Neural cell (in vitro differentiated cells): Measurements from ENCODE around the gene PKN1. TPM values are rescaled to one million over a fixed set of nuclear protein-coding genes. Genes with fewer than 3 reads are reported as not detected.
A peak's percentile ranks its signal among the peaks of the same experiment; 100 is the strongest.

Experiments
- H2AFZ ChIP-seq: fragments of 200-600, 300-800 bp; sonication (generic), shearing (Covaris generic); 2 replicates; pipeline ENCODE4 v1.6.0; 2014; ENCODE audit warnings: low read depth, mild to moderate bottlenecking, antibody characterized with exemption, low read length, moderate library complexity
- H3F3A ChIP-seq: fragments of 200-600 bp; shearing (Covaris generic); 2 replicates; pipeline ENCODE4 v1.6.1; 2016; ENCODE audit warnings: mild to moderate bottlenecking, moderate library complexity, mixed read lengths, antibody characterized with exemption, low read length; ENCODE audit not compliant: insufficient read depth, poor library complexity, severe bottlenecking
- H3K27ac ChIP-seq: fragments of 200-600, 300-800 bp; sonication (generic), shearing (Covaris generic); 2 replicates; pipeline ENCODE4 v1.5.1; 2014; ENCODE audit warnings: mild to moderate bottlenecking, low read length, moderate library complexity
- H3K27me3 ChIP-seq: fragments of 300-800, 200-600 bp; sonication (generic), shearing (Covaris generic); 2 replicates; pipeline ENCODE4 v1.6.0; 2014; ENCODE audit warnings: mild to moderate bottlenecking, low read depth, low read length, moderate library complexity; ENCODE audit not compliant: insufficient read depth
- H3K36me3 ChIP-seq: fragments of 300-800, 200-600 bp; sonication (generic), shearing (Covaris generic); 2 replicates; pipeline ENCODE4 v1.5.1; 2014; ENCODE audit warnings: mild to moderate bottlenecking, antibody characterized with exemption, low read length, moderate library complexity; ENCODE audit not compliant: insufficient read depth
- H3K4me2 ChIP-seq: fragments of 300-800, 200-600 bp; sonication (generic), shearing (Covaris generic); 2 replicates; pipeline ENCODE4 v1.6.0; 2014; ENCODE audit warnings: mild to moderate bottlenecking, low read length
- H3K4me3 ChIP-seq: fragments of 300-800, 200-600 bp; sonication (generic), shearing (Covaris generic); 2 replicates; pipeline ENCODE4 v1.5.1; 2014; ENCODE audit warnings: mild to moderate bottlenecking, low read length, moderate library complexity
- H3K79me2 ChIP-seq: fragments of 200-600 bp; shearing (Covaris generic); replicated peaks from 2 replicates; pipeline ENCODE4 v1.6.0; 2014; ENCODE audit warnings: mild to moderate bottlenecking, low read length, moderate library complexity; ENCODE audit not compliant: insufficient read depth
- H3K9ac ChIP-seq: fragments of 300-800, 200-600 bp; sonication (generic), shearing (Covaris generic); 2 replicates; pipeline ENCODE4 v1.6.1; 2016; ENCODE audit warnings: mild to moderate bottlenecking, low read length, mixed read lengths
- H3K9me2 ChIP-seq: fragments of 200-600 bp; shearing (Covaris generic); 2 replicates; pipeline ENCODE4 v1.6.1; 2016; ENCODE audit warnings: mild to moderate bottlenecking, low read length, mixed read lengths; ENCODE audit not compliant: insufficient read depth
- H3K9me3 ChIP-seq: fragments of 200-600, 300-800 bp; sonication (generic), shearing (Covaris generic); 2 replicates; pipeline ENCODE4 v1.6.1; 2016; ENCODE audit warnings: mild to moderate bottlenecking, mixed run types, low read length, moderate library complexity, mixed read lengths
- H4K20me1 ChIP-seq: fragments of 200-600 bp; shearing (Covaris generic); 2 replicates; pipeline ENCODE4 v1.6.1; 2016; ENCODE audit warnings: mild to moderate bottlenecking, mixed run types; ENCODE audit not compliant: insufficient read depth
- CTCF ChIP-seq: fragments of 450-650 bp; IDR thresholded peaks from 2 replicates; pipeline ENCODE4 v1.5.1; 2014; ENCODE audit warnings: antibody characterized with exemption, mild to moderate bottlenecking, moderate library complexity; ENCODE audit not compliant: poor library complexity, severe bottlenecking
- EP300 ChIP-seq: fragments of 450-650 bp; conservative IDR thresholded peaks from 2 replicates; pipeline ENCODE4 v1.6.1; 2014; ENCODE audit warnings: antibody characterized with exemption, mild to moderate bottlenecking, moderate library complexity; ENCODE audit not compliant: poor library complexity, severe bottlenecking
- EZH2 ChIP-seq: fragments of 200-600, 300-800 bp; shearing (Covaris generic), sonication (generic); IDR thresholded peaks from 2 replicates; pipeline ENCODE4 v1.6.1; 2014; ENCODE audit warnings: antibody characterized with exemption, low read length, borderline replicate concordance, mild to moderate bottlenecking; ENCODE audit not compliant: insufficient read depth, poor library complexity, severe bottlenecking
- MXI1 ChIP-seq: fragments of 450-650 bp; conservative IDR thresholded peaks from 2 replicates; pipeline ENCODE4 v1.6.1; 2014; ENCODE audit warnings: antibody characterized with exemption, mild to moderate bottlenecking; ENCODE audit not compliant: poor library complexity, severe bottlenecking
- POLR2AphosphoS5 ChIP-seq: IDR thresholded peaks from 2 replicates; pipeline ENCODE4 v1.6.1; 2012
- RAD21 ChIP-seq: fragments of 450-650 bp; conservative IDR thresholded peaks from 2 replicates; pipeline ENCODE4 v1.6.1; 2014; ENCODE audit warnings: antibody characterized with exemption, mild to moderate bottlenecking, moderate library complexity
- REST ChIP-seq: IDR thresholded peaks from 2 replicates; pipeline ENCODE4 v1.6.1; 2012; ENCODE audit warnings: borderline replicate concordance
- SMC3 ChIP-seq: fragments of 450-650 bp; conservative IDR thresholded peaks from 2 replicates; pipeline ENCODE4 v1.6.1; 2014; ENCODE audit warnings: antibody characterized with exemption, mild to moderate bottlenecking, moderate library complexity; ENCODE audit not compliant: poor library complexity
- TAF1 ChIP-seq: IDR thresholded peaks from 2 replicates; pipeline ENCODE4 v1.6.1; 2012; ENCODE audit warnings: low read depth
- polyA plus RNA-seq: library from polyadenylated mRNA; depleted of rRNA; stranded (reverse); fragments of >200 nt; gene quantifications from 2 replicates; pipeline ENCODE4 v1.2.3, GENCODE V29; 2014

The PKN1 gene
- polyA plus RNA-seq, 1 donor from 2014 or later, result 64.4 TPM

- H3F3A ChIP-seq, result no peaks in the 10 kb centered on the region
- H3K9ac ChIP-seq, result peak within 1 kb of the TSS; percentile 89
- no peaks in the 10 kb centered on the region for H3K9me2 ChIP-seq
- no peak for TF ChIP-seq RAD21
- peak; percentile 11 for TF ChIP-seq EP300
- TF ChIP-seq TAF1, result no peak
- TF ChIP-seq SMC3, result peak; percentile 19
- peak; percentile 45 for TF ChIP-seq REST
- TF ChIP-seq POLR2AphosphoS5, result peak; percentile 89
- TF ChIP-seq EZH2, result no peak
- no peak for TF ChIP-seq CTCF
- peak; percentile 55 for TF ChIP-seq MXI1
- H3K27ac ChIP-seq, result peak within 1 kb of the TSS; percentile 90
- H3K4me2 ChIP-seq, result peak within 1 kb of the TSS; percentile 86
- no peaks in the 10 kb centered on the region for H3K9me3 ChIP-seq
- peak within 1 kb of the TSS; percentile 85 for H2AFZ ChIP-seq
- H3K4me3 ChIP-seq, result peak within 1 kb of the TSS; percentile 91
- no peaks in the 10 kb centered on the region for H4K20me1 ChIP-seq
- peaks cover 21% of the 10 kb centered on the region for H3K79me2 ChIP-seq
- no peaks in the 10 kb centered on the region for H3K27me3 ChIP-seq
- H3K36me3 ChIP-seq, result no peaks in the 10 kb centered on the region
These were observed 84.9 kb downstream of the PKN1 start, which contains the start of gene DNAJB1 for GRCh38 chr19:14517840-14518505. Gene DNAJB1 (minus strand): TSS chr19:14518397. CDS start chr19:14518349, 48 bp downstream.

- no peaks in the 10 kb centered on the region for H4K20me1 ChIP-seq
- H2AFZ ChIP-seq, result no peak overlapping the region
- H3F3A ChIP-seq, result no peaks in the 10 kb centered on the region
- peak overlapping the region; percentile 86 for H3K27ac ChIP-seq
- TF ChIP-seq POLR2AphosphoS5, result no peak
- TF ChIP-seq CTCF, result no peak
- H3K4me3 ChIP-seq, result peak overlapping the region; percentile 91
- peak overlapping the region; percentile 59 for H3K4me2 ChIP-seq
- no peaks in the 10 kb centered on the region for H3K9me2 ChIP-seq
- no peaks in the 10 kb centered on the region for H3K36me3 ChIP-seq
- peak overlapping the region; percentile 66 for H3K9ac ChIP-seq
- no peaks in the 10 kb centered on the region for H3K9me3 ChIP-seq
- peaks cover 21% of the 10 kb centered on the region for H3K79me2 ChIP-seq
- no peaks in the 10 kb centered on the region for H3K27me3 ChIP-seq
These were observed 86.2 kb downstream of the PKN1 start for GRCh38 chr19:14519245-14519859.
